Subcutaneous adipose tissue (tissue), 4 donors: ENCODE results near the gene LRIT2. TPM values are rescaled to one million over a fixed set of nuclear protein-coding genes. Genes with fewer than 3 reads are reported as not detected.

ENCODE experiments used
- CTCF ChIP-seq: fragments of 450-650 bp; IDR thresholded peaks from one replicate; pipeline ENCODE4 v1.5.1; 2016; ENCODE audit warnings: low read depth, mild to moderate bottlenecking, control low read depth, antibody characterized with exemption, moderate library complexity
- total RNA-seq, 4 donors: library from RNA; depleted of rRNA; stranded (reverse); fragments of >200 nt; gene quantifications; one replicate each; pipeline ENCODE4 v1.1.0, GENCODE V29; 2016

LRIT2 gene
- total RNA-seq, 4 donors from 2014 or later = not detected

GRCh38 chr10:84191106-84191505, 34.2 kb downstream of the LRIT2 start:
- no peak for TF ChIP-seq CTCF

GRCh38 chr10:84190621-84191020, 34.7 kb downstream of the LRIT2 start:
- TF ChIP-seq CTCF = no peak

GRCh38 chr10:84188815-84189214, 36.5 kb downstream of the LRIT2 start:
- TF ChIP-seq CTCF = no peak

- no peak for TF ChIP-seq CTCF
These were observed 39.7 kb downstream of the LRIT2 start for GRCh38 chr10:84185526-84186175.

- TF ChIP-seq CTCF = no peak
These were observed 40.8 kb downstream of the LRIT2 start for GRCh38 chr10:84184517-84184916.

GRCh38 chr10:84181631-84182030, 43.7 kb downstream of the LRIT2 start:
- TF ChIP-seq CTCF = no peak

GRCh38 chr10:84179059-84179710, 46.2 kb downstream of the LRIT2 start:
- TF ChIP-seq CTCF = no peak
